Prostate gland (tissue), 2 donors: ENCODE measurements around the gene KCNIP2. TPM values are rescaled to one million over a fixed set of nuclear protein-coding genes. Genes with fewer than 3 reads are reported as not detected.

Source experiments
- DNase-seq: peaks from one replicate; pipeline ENCODE4 v3.0.0-alpha.2; 2019; ENCODE audit warnings: low spot score
- H3K27ac ChIP-seq, 2 donors: fragments of 200-600 bp; sonication (generic); 2 replicates each; pipeline ENCODE4 v1.5.1; 2017 to 2019
- H3K27me3 ChIP-seq: fragments of 200-600 bp; sonication (generic); replicated peaks from 2 replicates; pipeline ENCODE4 v1.5.1; 2019; ENCODE audit not compliant: insufficient read depth
- H3K36me3 ChIP-seq, 2 donors: fragments of 200-600 bp; sonication (generic); 1 replicate in 1 of 2; 2 replicates in 1 of 2; pipeline versions ENCODE4 v1.5.1 to v1.8.1; 2017 to 2019
- H3K4me1 ChIP-seq: fragments of 200-600 bp; sonication (generic); replicated peaks from 2 replicates; pipeline ENCODE4 v1.5.1; 2019
- H3K4me3 ChIP-seq, 2 donors: fragments of 200-600 bp; sonication (generic); 2 replicates each; pipeline ENCODE4 v1.5.1; 2017 to 2019
- H3K9me3 ChIP-seq: fragments of 200-600 bp; sonication (generic); 2 replicates; pipeline ENCODE4 v1.5.1; 2017
- CTCF ChIP-seq, 4 experiments: fragments of 200-600 bp in 2 of 4; fragments of 450-650 bp in 2 of 4; sonication (generic) in 2 of 4; IDR thresholded peaks; 1 replicate in 3 of 4; 2 replicates in 1 of 4; pipeline ENCODE4 v1.5.1; 2016 to 2019; ENCODE audit warnings: antibody characterized with exemption in 4 of 4, mild to moderate bottlenecking in 2 of 4, moderate library complexity in 2 of 4
- POLR2A ChIP-seq: fragments of 450-650 bp; IDR thresholded peaks from one replicate; pipeline ENCODE4 v1.6.1; 2016; ENCODE audit warnings: antibody characterized with exemption, mild to moderate bottlenecking
- POLR2AphosphoS5 ChIP-seq: sonication (generic); formaldehyde crosslinking; IDR thresholded peaks from one replicate; pipeline ENCODE4 v1.6.1; 2017; ENCODE audit warnings: antibody characterized with exemption
- WGBS: methylation state at CpG from one replicate; pipeline ENCODE4 v1.1.5; 2018; 5-methylcytosine and 5-hydroxymethylcytosine counted together
- intact Hi-C: fragments of 100-400 bp; cut with DNase I; formaldehyde crosslinking; loops from one replicate; pipeline ENCODE4 v1.14.2; 2022
- total RNA-seq, 2 donors: library from RNA; depleted of rRNA; stranded (reverse); fragments of >200 nt; gene quantifications; one replicate each; pipeline ENCODE4 v1.1.0, GENCODE V29; 2016

Gene KCNIP2
- total RNA-seq, 2 donors from 2014 or later, result 2.6 to 3.0 TPM

GRCh38 chr10:101784558-101784957 is 59.0 kb downstream of the KCNIP2 start:
- Histone ChIP-seq H3K27ac (no peak overlapping the region), H3K27me3 (no peaks in the 10 kb centered on the region), H3K4me1 (peaks cover 5% of the 10 kb centered on the region), H3K4me3 (no peak overlapping the region), H3K9me3 (no peaks in the 10 kb centered on the region), H3K36me3 (peaks cover 0 to 4% of the 10 kb centered on the region in 2 donors)
- intact Hi-C loops, result loop anchor here (5.0 kb wide), 3 partner anchors 33 to 572 kb away; partner anchors contain the start of gene OGA
- DNase-seq, result no peak
- whole genome bisulfite sequencing, result 75% methylated on average over 2 of the region's 2 CpGs
- TF ChIP-seq POLR2A, result no peak

GRCh38 chr10:101783736-101784118 is 59.9 kb downstream of the KCNIP2 start:
- Histone ChIP-seq H3K4me3 (peak overlapping the region; percentile 57 to 59), H3K4me1 (peaks cover 5% of the 10 kb centered on the region), H3K9me3 (no peaks in the 10 kb centered on the region), H3K36me3 (peaks cover 0 to 4% of the 10 kb centered on the region in 2 donors), H3K27me3 (no peaks in the 10 kb centered on the region), H3K27ac (peak overlapping the region; percentile 39 to 53)
- DNase-seq, result no peak
- 46% methylated on average over 10 of the region's 10 CpGs for WGBS
- intact Hi-C loops, result loop anchor here (5.0 kb wide), 3 partner anchors 34 to 571 kb away; partner anchors contain the start of gene OGA
- TF ChIP-seq POLR2A, result no peak
- no peak for TF ChIP-seq CTCF (IDR thresholded peaks at IDR 0.05)
- no peak for TF ChIP-seq POLR2AphosphoS5

- Histone ChIP-seq H3K9me3 (no peaks in the 10 kb centered on the region), H3K36me3 (peaks cover 0 to 4% of the 10 kb centered on the region in 2 donors), H3K27me3 (no peaks in the 10 kb centered on the region), H3K27ac (peak within 1 kb of the TSS; percentile 39 to 53), H3K4me3 (peak within 1 kb of the TSS; percentile 57 to 59), H3K4me1 (peaks cover 5% of the 10 kb centered on the region)
- TF ChIP-seq CTCF (IDR thresholded peaks at IDR 0.05) (peak in 2 of 4 experiments; percentile 27), POLR2A (no peak), POLR2AphosphoS5 (peak; percentile 79)
- 1% methylated on average over 57 of the region's 57 CpGs for WGBS
- intact Hi-C loops, result loop anchor here (5.0 kb wide), 3 partner anchors 34 to 571 kb away; partner anchors contain the start of gene OGA
- DNase-seq, result peak; percentile 83
Observed at GRCh38 chr10:101782811-101783735, 60.5 kb downstream of the KCNIP2 start, which contains the start of gene NPM3. TSS of gene NPM3 (minus strand) at chr10:101783446. CDS start at chr10:101783390, 56 bp downstream.

- H3K9me3 ChIP-seq, result no peaks in the 10 kb centered on the region
- intact Hi-C loops, result loop anchor here (5.0 kb wide), 3 partner anchors 35 to 570 kb away; partner anchors contain the start of gene OGA
- DNase-seq, result no peak
- peaks cover 5% of the 10 kb centered on the region for H3K4me1 ChIP-seq
- H3K27ac ChIP-seq, result no peak overlapping the region
- H3K36me3 ChIP-seq, result peaks cover 0 to 4% of the 10 kb centered on the region in 2 donors
- H3K27me3 ChIP-seq, result no peaks in the 10 kb centered on the region
- WGBS, result 54% methylated on average over 17 of the region's 17 CpGs
- TF ChIP-seq POLR2AphosphoS5 (no peak), POLR2A (no peak), CTCF (IDR thresholded peaks at IDR 0.05) (no peak)
- H3K4me3 ChIP-seq, result peak overlapping the region; percentile 57 to 59
Observed at GRCh38 chr10:101781984-101782810, 61.4 kb downstream of the KCNIP2 start.

GRCh38 chr10:101781655-101781983 is 62.0 kb downstream of the KCNIP2 start:
- DNase-seq, result no peak
- H3K27ac ChIP-seq, result no peak overlapping the region
- H3K4me3 ChIP-seq, result no peak overlapping the region
- H3K9me3 ChIP-seq, result no peaks in the 10 kb centered on the region
- peaks cover 0 to under 1% of the 10 kb centered on the region in 2 donors for H3K36me3 ChIP-seq
- 70% methylated on average over 7 of the region's 7 CpGs for WGBS
- H3K4me1 ChIP-seq, result peaks cover 5% of the 10 kb centered on the region
- TF ChIP-seq CTCF (IDR thresholded peaks at IDR 0.05) (no peak), POLR2A (no peak), POLR2AphosphoS5 (no peak)
- H3K27me3 ChIP-seq, result no peaks in the 10 kb centered on the region
- intact Hi-C loops, result loop anchor here (5.0 kb wide), 3 partner anchors 36 to 569 kb away; partner anchors contain the start of gene OGA
